NCI-H2029 (cell line): Measurements from ENCODE around the gene NR3C2.

ENCODE experiments used
- DNase-seq: peaks from one replicate; lab custom pipeline; 2025; lab: John Stamatoyannopoulos, UW

Gene NR3C2

DNA sequence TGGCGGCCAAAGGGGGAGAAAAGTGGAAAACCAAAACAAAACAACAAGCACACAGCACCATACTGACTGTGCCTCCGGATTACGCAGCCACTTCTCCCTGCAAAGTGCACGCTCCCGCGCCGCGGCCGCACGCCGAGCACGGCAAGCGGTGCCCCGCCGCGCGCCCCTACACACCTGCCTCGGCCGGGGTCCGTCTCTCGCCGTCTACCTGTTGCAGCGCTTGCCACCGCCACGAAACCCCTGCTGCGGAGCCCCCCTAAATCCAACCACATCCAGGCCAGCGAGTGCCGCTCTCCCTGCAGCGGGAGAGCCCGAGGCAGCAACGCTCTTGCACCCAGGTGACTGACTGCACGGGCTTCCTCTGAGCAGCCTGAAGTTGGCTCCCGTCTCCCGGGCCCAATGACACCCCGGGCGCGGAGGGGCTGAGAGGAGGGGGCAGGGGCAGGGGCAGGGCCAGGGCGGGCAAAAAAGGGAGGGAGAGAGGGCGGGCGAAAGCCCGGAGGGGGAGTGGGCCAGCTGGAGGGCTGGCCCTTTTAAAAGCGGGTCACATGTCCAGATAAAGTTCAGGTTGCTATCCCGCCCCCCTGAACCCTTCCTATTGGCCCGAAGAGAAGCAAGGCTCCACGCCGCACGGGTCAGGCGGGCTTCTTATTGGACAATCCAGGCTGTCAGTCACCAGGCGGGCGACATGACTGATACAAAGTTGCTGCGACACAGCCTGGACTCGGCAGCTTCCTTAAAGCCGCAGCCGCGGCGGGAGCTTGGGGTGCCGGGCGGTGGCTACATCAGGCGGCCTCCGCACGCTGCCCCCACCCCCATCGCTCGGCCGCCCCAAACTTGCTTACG lies at the start of gene NR3C2:
TSS of gene NR3C2 (minus strand) at position 429 of the 846 bp plus-strand sequence.
- DNase-seq, result peak; percentile 95

- no peak for DNase-seq
Measured at GRCh38 chr4:148487181-148487580, 45.0 kb upstream of the NR3C2 start.

- DNase-seq, result no peak
Measured at GRCh38 chr4:148481636-148482035, 39.4 kb upstream of the NR3C2 start.

DNA sequence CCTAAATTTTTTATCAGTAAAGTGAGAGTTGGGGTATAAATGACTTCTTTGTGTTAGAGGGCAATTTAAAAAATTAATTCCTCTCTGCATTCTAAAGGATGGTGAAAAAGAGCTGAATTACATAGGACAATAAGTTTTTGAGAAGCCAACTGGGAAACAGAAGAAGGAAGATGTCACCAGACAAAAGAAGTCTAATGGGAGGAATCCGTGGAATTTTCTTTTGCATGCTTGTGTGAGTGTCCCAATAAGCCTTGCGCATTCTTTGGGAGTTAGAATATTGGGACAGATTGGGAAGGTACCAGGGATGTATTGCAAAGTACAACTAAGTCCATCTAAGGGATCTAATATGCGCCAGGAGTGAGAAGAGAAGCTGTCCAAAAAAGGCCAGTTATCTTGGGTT lies 35.1 kb upstream of the NR3C2 start:
- DNase-seq, result no peak

DNA sequence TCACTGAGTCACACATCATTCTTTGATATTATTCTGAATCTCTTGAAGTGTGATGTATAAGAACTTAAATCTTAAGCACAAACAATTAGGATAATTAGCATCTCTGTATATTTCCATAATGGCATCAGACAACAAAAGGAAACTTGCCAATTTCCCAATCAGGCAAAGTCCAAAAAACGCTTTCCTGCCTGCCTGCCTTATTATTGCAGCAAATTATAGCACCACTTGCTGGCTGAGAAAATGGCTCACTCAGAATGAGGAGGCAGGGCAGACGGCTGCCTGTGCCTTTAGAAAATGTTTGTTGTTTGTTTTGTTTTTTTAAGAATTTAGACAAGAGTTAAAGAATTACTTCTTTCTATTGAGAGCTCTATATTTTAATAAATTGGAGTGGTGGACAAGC lies 27.7 kb upstream of the NR3C2 start:
- DNase-seq, result no peak

GRCh38 chr4:148454835-148455234 lies 12.6 kb upstream of the NR3C2 start:
- DNase-seq, result no peak

GRCh38 chr4:148453833-148454232 lies 11.6 kb upstream of the NR3C2 start:
- DNase-seq, result no peak

DNA sequence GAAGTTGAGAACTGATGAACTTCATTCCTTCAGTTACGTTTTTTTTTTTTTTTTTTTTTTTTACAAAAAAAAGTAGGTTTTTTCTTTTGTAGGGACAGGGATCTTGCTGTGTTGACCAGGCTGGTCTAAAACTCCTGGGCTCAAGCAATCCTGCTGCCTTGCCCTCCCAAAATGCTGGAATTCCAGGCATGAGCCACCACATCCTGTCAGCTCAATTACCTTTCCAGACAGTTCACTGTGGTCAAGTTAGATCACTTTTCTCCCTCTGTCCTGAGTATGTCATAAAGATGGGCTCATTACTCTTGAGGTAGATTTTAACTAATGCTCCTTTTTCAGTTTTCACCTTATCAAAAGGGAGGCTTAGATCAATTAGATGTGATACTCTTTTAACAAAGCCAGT lies 10.8 kb upstream of the NR3C2 start:
- no peak for DNase-seq

GRCh38 chr4:148449921-148450320 lies 7.7 kb upstream of the NR3C2 start:
- DNase-seq, result no peak

GRCh38 chr4:148448141-148448540 lies 5.9 kb upstream of the NR3C2 start:
- no peak for DNase-seq

- DNase-seq, result no peak
Measured at GRCh38 chr4:148447681-148448080, 5.5 kb upstream of the NR3C2 start.

DNA sequence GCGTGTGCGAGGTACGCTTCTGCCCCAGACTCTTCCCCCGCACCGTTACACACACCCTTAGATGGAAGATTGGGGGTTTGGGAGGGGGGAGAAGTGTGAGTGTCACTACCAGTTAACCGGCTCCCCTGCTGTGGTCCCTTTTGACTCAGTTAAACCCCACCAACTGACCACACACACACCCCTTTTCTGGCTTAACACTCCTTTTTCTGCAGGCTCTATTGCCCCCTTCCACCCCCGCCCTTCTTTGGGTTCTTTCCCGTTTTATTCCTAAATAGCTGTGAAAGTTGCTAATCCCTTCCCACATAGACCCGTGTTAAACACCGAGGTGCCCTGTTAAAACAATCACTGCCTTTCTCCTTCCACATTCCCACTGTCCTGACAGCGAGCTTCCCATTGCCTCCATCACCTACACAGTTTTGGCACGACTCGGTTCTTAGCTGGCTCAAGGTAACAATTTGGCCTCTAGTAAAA lies 3.7 kb upstream of the NR3C2 start:
- DNase-seq, result no peak

DNA sequence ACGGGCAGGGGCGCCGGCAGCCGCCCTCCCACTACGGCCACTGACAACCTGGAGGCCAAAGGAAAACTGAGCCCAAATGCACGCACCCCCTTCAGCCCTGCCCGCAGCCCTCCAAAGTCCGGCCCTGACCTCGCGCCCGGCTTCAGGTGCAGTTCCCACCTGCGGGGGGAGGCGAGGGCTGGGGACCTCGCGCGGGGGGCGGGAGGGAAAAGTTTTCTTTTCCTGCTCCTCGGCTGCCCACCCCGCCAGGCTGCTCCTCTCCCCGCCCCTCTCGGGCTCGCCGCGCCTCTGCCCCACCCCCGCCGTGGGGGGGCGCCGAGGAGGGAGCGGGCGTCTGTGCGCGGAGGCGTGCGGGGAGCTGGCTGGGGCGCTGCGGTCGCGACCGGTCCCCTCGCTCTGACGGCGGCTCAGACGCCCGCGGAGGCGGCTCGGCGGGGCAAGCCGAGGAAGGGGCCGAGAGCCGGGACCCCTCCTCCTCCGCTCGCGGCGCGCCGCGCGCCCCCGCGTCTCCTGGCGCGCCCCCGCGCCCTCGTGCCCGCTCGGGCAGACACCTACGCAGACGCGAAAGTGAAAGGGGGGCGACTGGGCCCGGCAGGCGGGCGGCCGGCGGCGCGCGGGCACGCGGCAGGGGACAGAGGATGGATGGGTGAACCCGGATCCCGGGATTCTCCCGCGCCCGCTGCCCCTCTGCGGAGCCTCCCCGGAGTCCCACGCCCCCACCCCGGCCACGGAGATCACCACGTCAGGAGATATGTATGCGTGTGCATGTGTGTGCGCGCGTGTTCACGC lies 3.1 kb upstream of the NR3C2 start:
- peak; percentile 21 for DNase-seq

DNA sequence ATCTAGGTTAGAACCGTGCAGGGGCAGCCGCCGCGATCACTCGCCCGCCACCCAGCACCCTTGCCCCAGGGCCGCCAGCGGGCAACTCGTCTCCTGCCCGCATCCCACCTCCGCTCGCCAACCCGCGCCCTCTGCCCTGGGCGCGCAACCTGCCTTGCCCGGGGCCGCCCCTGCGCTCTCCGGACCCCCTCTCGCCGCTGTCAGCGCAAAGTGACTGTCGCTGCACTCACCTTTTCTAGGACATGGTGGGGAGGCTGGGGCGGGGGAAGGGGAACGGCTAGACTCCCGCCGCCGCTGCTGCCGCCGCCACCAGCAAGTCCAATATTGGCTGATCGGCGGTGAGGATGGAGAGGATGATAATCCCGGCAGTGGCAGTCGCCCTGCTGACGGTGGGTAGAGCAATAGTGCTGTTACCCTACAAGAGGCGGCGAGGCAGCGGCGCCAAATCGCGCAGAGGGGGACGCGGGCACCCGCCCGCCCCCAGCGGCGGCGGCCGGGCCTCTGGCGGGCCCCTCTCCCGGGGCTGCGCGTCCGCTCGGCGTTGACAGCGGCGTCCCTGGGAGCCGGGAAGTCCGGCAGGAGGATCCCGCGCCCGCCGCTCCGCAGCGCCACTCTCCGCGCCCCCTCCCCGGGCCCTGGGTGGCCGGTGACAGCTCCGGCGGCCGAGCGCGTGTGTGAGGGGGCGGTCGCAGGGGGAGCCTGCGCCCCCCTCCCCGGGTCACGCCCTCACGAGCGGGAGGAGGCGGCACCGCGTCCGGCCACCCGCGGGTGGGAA lies 2.3 kb upstream of the NR3C2 start:
- DNase-seq, result no peak

DNA sequence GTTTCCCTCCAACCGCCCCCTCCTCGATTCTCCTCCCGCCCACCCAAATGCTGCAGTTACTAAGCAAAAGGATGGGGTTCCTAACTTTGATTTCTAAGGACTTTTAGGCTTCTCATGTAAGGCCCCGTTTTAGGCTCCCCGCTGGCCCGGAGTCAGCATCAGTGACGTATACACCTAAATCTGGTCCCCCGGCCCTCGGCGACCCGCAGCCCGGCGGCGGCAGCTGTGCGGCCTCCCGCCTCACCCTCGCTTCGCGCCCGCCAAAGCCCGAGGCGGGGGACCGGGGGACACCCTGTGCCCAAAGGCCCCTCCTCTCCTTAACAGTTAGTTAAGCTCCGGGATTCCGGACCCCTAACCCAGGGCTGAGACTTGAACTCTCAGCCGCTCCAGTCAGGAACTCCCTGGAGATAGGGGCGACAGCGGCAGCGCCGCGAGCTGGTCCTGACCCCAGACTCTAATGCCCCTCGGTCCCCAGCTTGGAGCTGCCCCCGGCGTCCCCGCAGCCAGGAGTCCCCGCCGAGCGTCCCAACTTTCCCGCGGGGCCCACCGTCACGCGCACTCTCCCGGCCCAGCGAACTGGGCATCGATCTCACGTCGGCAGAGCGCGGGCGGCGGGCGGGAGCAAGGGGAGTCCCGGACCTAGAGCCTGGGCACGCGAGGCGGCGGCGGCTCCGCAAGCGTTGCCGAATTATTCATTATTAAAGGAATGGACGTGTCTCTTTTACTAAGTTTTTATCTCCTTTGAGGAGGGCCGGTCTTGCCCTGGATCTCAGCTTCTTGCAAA lies 1.5 kb upstream of the NR3C2 start:
- DNase-seq, result no peak

DNA sequence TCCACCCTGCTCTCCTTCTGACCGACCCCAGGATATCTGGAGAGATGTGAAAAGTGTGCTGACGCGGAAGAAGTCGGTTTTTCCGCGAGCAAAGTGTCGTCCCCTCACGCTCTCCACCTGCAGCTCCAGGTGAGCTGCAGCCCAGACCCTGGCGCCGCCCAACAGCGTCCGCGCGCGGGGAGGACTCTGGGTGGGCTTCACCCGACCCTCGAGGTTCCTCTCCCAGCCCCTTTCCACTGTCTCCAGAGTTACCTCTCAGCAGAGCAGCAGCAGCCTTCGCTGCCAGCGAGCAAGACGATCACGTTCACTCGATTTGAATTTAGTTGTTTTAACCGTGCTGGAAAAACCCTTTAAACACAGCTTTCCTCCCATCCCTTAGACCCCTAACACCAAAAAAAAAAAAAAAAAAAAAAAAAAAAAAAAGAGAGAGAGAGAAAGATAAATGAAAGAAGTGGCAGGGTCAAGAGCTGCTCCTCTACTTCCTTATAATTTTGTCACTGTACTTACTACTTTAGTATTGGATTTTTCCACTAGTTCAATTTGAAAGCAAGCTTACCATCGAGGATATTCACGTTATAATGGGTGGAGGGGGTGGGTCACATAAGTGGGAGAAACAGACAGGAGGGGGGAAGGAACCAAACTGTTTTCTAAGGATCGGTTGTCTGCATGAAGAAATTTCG lies 758 bp upstream of the NR3C2 start:
- no peak for DNase-seq

- DNase-seq, result no peak
Measured at GRCh38 chr4:148441624-148441985, 609 bp downstream of the NR3C2 start.

DNA sequence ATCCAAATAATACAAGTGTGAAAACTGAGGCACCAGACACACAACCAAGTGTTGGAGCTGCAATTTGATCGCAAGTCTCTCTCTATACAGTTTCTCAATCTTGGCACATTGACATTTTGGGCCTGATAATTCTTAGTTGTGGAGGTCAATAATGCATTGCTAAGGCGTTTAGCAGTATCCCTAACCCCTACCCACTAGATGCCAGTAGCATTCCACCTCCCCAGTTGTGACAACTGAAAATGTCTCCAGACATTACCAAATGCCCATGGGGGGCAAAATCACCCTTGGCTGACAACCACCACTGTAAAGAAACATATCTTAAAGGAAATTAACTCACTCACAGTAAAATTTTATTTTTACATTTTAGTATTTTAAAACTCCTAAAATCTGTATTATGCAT lies 4.2 kb downstream of the NR3C2 start:
- DNase-seq, result no peak

GRCh38 chr4:148437439-148437838 lies 4.8 kb downstream of the NR3C2 start:
- DNase-seq, result no peak

DNA sequence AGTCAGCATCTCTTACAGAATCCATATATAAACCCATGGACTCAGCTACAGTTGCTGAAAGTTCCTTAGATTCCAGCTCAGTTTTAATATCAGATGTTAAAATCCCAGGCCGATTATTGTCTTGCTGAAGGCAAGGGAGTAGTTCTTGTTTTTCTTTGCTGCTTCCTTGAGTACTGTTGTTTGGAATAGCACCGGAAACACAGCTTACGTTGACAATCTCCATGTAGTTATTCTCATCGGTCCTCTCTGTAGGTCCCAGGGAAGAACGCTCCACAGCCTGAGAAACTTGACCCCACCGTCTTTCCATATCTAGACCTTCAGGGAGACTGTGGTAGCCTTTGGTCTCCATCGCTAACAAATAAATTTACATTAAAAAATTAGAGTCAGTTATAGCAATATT lies 5.7 kb downstream of the NR3C2 start:
- no peak for DNase-seq
